MM.1S (cell line): ENCODE results near the gene ACTR1B.
"Not testable (repeated sequence)": the region's sequence is repeated elsewhere in the genome, so short reads cannot be mapped to it uniquely, and the experiment has no call there.

Experiments used
- DNase-seq: peaks from one replicate; pipeline ENCODE4 v3.0.0-alpha.2; 2015
- H2AFZ ChIP-seq: fragments of 300-600 bp; sonication (generic); 2 replicates; pipeline ENCODE4 v1.6.0; 2016; ENCODE audit warnings: antibody characterized with exemption, low read length
- H3F3A ChIP-seq: fragments of 300-600 bp; sonication (generic); 2 replicates; pipeline ENCODE4 v1.6.1; 2016; ENCODE audit warnings: mild to moderate bottlenecking, antibody characterized with exemption, low read length, moderate library complexity, mixed read lengths; ENCODE audit not compliant: insufficient read depth
- H3K27ac ChIP-seq: fragments of 300-600 bp; sonication (generic); 2 replicates; pipeline ENCODE4 v1.5.1; 2016; ENCODE audit warnings: mild to moderate bottlenecking, low read length
- H3K27me3 ChIP-seq: fragments of 300-600 bp; sonication (generic); replicated peaks from 2 replicates; pipeline ENCODE4 v1.6.0; 2016; ENCODE audit warnings: low read length; ENCODE audit not compliant: insufficient read depth
- H3K36me3 ChIP-seq: fragments of 300-600 bp; sonication (generic); replicated peaks from 2 replicates; pipeline ENCODE4 v1.6.1; 2016; ENCODE audit warnings: mild to moderate bottlenecking, low read length, mixed read lengths; ENCODE audit not compliant: insufficient read depth
- H3K4me1 ChIP-seq: fragments of 300-600 bp; sonication (generic); 2 replicates; pipeline ENCODE4 v1.6.1; 2016; ENCODE audit warnings: low read length, mixed read lengths
- H3K4me2 ChIP-seq: fragments of 300-600 bp; sonication (generic); 2 replicates; pipeline ENCODE4 v1.6.0; 2016; ENCODE audit warnings: low read depth, low read length
- H3K4me3 ChIP-seq: fragments of 300-600 bp; sonication (generic); 2 replicates; pipeline ENCODE4 v1.5.1; 2016; ENCODE audit warnings: low read length, mixed read lengths
- H3K79me2 ChIP-seq: fragments of 300-600 bp; sonication (generic); 2 replicates; pipeline ENCODE4 v1.6.1; 2016; ENCODE audit warnings: mixed run types, low read length, mixed read lengths
- H3K9ac ChIP-seq: fragments of 300-600 bp; sonication (generic); 2 replicates; pipeline ENCODE4 v1.6.1; 2016; ENCODE audit warnings: low read length, mixed read lengths
- H3K9me2 ChIP-seq: fragments of 300-600 bp; sonication (generic); replicated peaks from 2 replicates; pipeline ENCODE4 v1.6.1; 2016; ENCODE audit warnings: mild to moderate bottlenecking, low read length, mixed read lengths; ENCODE audit not compliant: insufficient read depth
- H3K9me3 ChIP-seq: fragments of 300-600 bp; sonication (generic); replicated peaks from 2 replicates; pipeline ENCODE4 v1.6.1; 2016; ENCODE audit warnings: mild to moderate bottlenecking, low read length, mixed read lengths; ENCODE audit not compliant: insufficient read depth
- H4K20me1 ChIP-seq: fragments of 300-600 bp; sonication (generic); 2 replicates; pipeline ENCODE4 v1.6.1; 2016; ENCODE audit warnings: mild to moderate bottlenecking, low read length, moderate library complexity, mixed read lengths; ENCODE audit not compliant: insufficient read depth
- CTCF ChIP-seq: fragments of 300-600 bp; sonication (generic); IDR thresholded peaks from 2 replicates; pipeline ENCODE4 v1.5.1; 2016; ENCODE audit warnings: antibody characterized with exemption, low read length, mixed read lengths
- EZH2 ChIP-seq: fragments of 300-600 bp; sonication (generic); optimal IDR thresholded peaks from 2 replicates; pipeline ENCODE3; 2017; ENCODE audit warnings: low read depth, mild to moderate bottlenecking, antibody characterized with exemption, low read length, mixed read lengths
- EZH2phosphoT487 ChIP-seq: fragments of 300-600 bp; sonication (generic); IDR thresholded peaks from 2 replicates; pipeline ENCODE4 v1.6.1; 2018; ENCODE audit warnings: antibody characterized with exemption, low read length

Gene ACTR1B

DNA sequence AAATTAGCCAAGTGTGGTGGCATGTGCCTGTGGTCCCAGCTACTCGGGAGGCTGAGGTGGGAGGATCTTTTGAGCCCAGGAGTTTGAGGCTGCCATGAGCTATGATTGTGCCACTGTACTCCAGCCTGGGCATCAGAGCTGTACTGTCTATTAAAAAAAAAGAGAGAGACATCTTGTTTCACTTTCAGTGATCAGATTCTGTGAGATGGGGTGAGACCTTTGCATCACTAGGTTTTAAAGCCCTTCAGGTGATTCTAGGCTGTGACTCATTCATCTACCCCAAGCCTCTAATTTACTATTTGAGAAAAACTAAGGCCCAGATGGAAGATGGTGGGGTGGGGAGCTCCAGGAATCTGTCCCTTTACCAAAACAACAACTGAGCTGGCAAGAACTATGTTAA lies 12.8 kb upstream of the ACTR1B start:
- Histone ChIP-seq H3K4me3 (no peak overlapping the region), H3K4me1 (no peaks in the 10 kb centered on the region), H3K9me3 (no peaks in the 10 kb centered on the region), H3K9me2 (no peaks in the 10 kb centered on the region), H4K20me1 (no peaks in the 10 kb centered on the region), H3K9ac (no peak overlapping the region), H3K36me3 (no peaks in the 10 kb centered on the region; the same call in 1 of the 2 replicates), H3F3A (no peaks in the 10 kb centered on the region), H3K4me2 (no peak overlapping the region), H2AFZ (no peak overlapping the region), H3K27me3 (no peaks in the 10 kb centered on the region), H3K27ac (no peak overlapping the region), H3K79me2 (no peaks in the 10 kb centered on the region)
- DNase-seq: no peak
- TF ChIP-seq EZH2: no peak
- TF ChIP-seq CTCF: no peak
- TF ChIP-seq EZH2phosphoT487: no peak

- Histone ChIP-seq H3F3A (no peaks in the 10 kb centered on the region), H3K9me2 (no peaks in the 10 kb centered on the region), H3K27me3 (no peaks in the 10 kb centered on the region), H3K27ac (no peak overlapping the region), H3K4me2 (no peak overlapping the region), H4K20me1 (no peaks in the 10 kb centered on the region), H3K79me2 (no peaks in the 10 kb centered on the region), H3K9ac (no peak overlapping the region), H2AFZ (no peak overlapping the region), H3K4me3 (no peak overlapping the region), H3K9me3 (no peaks in the 10 kb centered on the region), H3K4me1 (no peaks in the 10 kb centered on the region), H3K36me3 (no peaks in the 10 kb centered on the region; the same call in 1 of the 2 replicates)
- TF ChIP-seq EZH2phosphoT487: no peak
- TF ChIP-seq EZH2: no peak
- TF ChIP-seq CTCF: no peak
- no peak for DNase-seq
These were observed 11.7 kb upstream of the ACTR1B start for GRCh38 chr2:97675430-97676113.

- Histone ChIP-seq H4K20me1 (no peaks in the 10 kb centered on the region), H3K79me2 (no peaks in the 10 kb centered on the region), H3K27ac (no peak overlapping the region), H3F3A (no peaks in the 10 kb centered on the region), H3K9me2 (no peaks in the 10 kb centered on the region), H3K9ac (no peak overlapping the region), H3K36me3 (no peaks in the 10 kb centered on the region), H3K4me2 (no peak overlapping the region), H3K4me3 (no peak overlapping the region), H3K4me1 (no peaks in the 10 kb centered on the region), H3K9me3 (no peaks in the 10 kb centered on the region), H3K27me3 (no peaks in the 10 kb centered on the region), H2AFZ (no peak overlapping the region)
- DNase-seq: no peak
- TF ChIP-seq EZH2: no peak
These were observed 10.1 kb upstream of the ACTR1B start for GRCh38 chr2:97673915-97674283.

- Histone ChIP-seq H3K79me2 (no peaks in the 10 kb centered on the region), H3K4me3 (no peak overlapping the region), H3K4me1 (no peaks in the 10 kb centered on the region), H3K27ac (no peak overlapping the region), H3K27me3 (no peaks in the 10 kb centered on the region), H3F3A (no peaks in the 10 kb centered on the region), H3K9me3 (no peaks in the 10 kb centered on the region), H3K36me3 (no peaks in the 10 kb centered on the region), H3K9me2 (no peaks in the 10 kb centered on the region), H4K20me1 (no peaks in the 10 kb centered on the region), H3K4me2 (no peak overlapping the region), H3K9ac (no peak overlapping the region), H2AFZ (no peak overlapping the region)
- no peak for DNase-seq
- no peak for TF ChIP-seq CTCF
- no peak for TF ChIP-seq EZH2phosphoT487
- TF ChIP-seq EZH2: no peak
These were observed 9.5 kb upstream of the ACTR1B start for GRCh38 chr2:97673182-97673914.

GRCh38 chr2:97672606-97673140 lies 8.8 kb upstream of the ACTR1B start:
- H2AFZ ChIP-seq, H3K27ac ChIP-seq, DNase-seq, H3K4me3 ChIP-seq, H3K4me1 ChIP-seq, H4K20me1 ChIP-seq, H3K9ac ChIP-seq, H3K36me3 ChIP-seq, H3K9me2 ChIP-seq, H3K9me3 ChIP-seq, H3F3A ChIP-seq, H3K4me2 ChIP-seq, H3K79me2 ChIP-seq, H3K27me3 ChIP-seq: not testable (repeated sequence)
